HG02798 (cell line): ENCODE measurements around the gene ZSWIM6.
"Not testable (repeated sequence)": the region's sequence is repeated elsewhere in the genome, so short reads cannot be mapped to it uniquely, and the experiment has no call there.

Experiments used
- ATAC-seq: cut with Tn5 transposase; IDR thresholded peaks from one replicate; pipeline ENCODE4 v1.9.1; 2021; ENCODE audit warnings: mild to moderate bottlenecking; ENCODE audit not compliant: unreplicated experiment, poor library complexity

ZSWIM6 gene

DNA sequence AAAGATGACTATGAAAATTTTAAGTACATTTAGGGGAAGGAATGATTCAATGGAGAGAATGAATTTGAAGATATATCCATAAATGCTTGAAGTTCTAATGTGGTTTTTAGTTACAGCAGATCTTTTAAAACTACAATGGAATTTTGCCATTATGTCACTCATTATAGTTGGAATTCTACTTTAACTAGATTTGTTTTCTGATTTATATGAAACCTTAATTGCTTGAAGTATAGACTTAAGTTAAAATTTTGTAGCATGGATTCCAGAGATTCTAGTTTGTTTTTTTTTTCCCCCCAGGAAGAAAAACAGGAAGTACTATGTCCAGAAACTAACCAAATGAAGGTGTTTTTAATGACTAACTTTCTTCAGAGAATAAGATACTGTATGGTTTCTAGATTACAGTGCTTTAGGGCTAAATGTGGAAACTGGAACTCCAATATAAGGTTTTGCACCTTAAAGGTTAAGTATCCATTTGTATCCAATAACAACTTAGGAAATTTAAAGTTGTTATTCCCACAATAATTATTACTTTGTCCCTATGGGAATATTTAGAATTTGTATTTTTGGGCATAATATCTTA is 70.3 kb downstream of the ZSWIM6 start:
- no peak for ATAC-seq

- no peak for ATAC-seq
Observed at GRCh38 chr5:61402970-61403900, 71.2 kb downstream of the ZSWIM6 start.

DNA sequence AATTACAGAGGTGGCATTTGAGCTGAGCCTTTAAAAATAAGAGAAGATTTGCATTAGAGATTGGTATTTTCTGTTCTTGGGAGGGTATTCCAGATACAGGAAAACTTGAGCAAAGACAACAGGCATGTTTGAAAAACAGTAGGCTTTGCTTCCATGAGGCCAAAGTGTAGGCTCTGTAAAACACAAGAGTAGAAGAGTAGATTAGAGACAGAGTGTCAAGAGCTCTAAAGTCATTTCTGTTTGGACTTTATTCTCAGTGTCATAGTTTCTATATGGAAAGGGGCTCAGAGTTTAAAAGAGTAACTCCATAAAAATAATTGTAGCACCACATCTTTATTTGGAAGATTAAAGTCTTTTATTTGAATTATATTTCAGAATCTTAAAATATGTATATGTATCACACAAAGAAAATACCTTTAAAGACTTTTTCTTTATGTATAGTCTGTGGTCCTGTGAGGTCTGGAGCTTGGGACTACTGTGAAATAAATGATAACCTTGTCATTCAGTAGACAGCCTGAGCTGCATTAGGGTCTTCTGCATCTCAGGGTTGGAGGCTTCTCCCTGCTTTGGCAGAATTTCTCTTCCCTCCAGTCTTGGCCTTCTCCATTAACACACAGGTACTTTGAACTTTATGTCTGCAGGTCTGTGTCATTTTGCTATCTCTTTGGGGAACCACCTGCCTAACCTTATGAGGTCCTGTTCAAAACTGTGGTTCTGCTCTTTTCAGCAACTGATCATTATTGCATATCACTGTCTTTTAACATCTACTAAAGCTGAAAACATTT is 73.6 kb downstream of the ZSWIM6 start:
- no peak for ATAC-seq

DNA sequence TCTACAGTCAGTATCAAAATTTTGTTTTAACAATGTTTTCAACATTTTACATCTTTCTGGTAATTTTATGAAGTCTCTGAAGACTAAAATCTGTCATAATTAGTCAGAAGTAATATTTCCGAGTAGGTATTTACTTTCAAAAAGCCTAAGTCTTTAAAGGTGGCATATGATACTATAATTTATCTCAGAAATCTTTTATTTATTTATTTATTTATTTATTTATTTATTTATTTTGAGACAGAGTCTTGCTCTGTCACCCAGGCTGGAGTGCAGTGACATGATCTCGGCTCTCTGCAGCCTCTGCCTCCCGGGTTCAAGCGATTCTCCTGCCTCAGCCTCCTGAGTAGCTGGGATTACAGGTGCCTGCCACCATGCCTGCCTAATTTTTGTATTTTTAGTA is 74.4 kb downstream of the ZSWIM6 start:
- ATAC-seq, result not testable (repeated sequence)

GRCh38 chr5:61407706-61408270 is 75.7 kb downstream of the ZSWIM6 start:
- ATAC-seq, result no peak

GRCh38 chr5:61408476-61409168 is 76.6 kb downstream of the ZSWIM6 start:
- ATAC-seq, result peak; percentile 100

GRCh38 chr5:61409568-61409967 is 77.5 kb downstream of the ZSWIM6 start:
- ATAC-seq, result no peak

DNA sequence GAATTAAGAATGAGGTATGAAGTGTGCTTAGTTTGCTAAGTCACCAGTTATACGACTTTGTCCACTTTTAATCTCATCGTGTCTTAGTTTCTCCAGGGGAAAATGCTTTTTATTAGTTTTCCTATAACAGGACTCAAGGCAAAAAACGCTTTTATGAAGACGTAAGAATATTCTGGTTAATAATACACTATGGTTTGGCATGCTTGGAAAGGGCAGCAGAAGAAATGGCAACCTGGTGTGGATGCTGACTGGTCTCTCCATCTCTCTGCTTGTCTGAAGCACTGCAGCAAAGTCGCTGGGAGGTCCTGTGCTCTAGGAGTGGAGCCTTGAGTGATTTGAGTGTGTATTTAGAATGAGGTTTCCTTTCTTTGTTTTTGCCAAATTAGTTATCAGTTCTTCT is 78.8 kb downstream of the ZSWIM6 start:
- no peak for ATAC-seq

DNA sequence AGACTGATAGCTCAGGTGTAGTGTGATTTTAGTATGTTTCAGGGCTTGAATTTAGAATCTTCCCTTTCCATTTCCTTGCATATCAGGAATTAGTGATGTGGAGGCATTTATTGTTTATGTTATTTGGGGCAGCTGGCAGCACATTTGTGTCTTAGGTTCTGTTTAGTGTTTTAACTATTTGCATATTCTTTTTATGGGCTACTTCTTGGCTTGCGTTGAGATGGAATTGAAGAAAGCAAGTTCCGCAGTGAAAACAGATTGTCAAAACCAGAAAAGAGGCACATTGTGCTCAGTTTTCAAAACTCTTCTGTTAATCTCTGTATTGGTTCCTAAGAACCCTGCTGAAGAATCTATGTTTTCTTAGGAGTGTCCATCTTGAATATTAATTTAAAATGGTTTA is 80.3 kb downstream of the ZSWIM6 start:
- no peak for ATAC-seq

DNA sequence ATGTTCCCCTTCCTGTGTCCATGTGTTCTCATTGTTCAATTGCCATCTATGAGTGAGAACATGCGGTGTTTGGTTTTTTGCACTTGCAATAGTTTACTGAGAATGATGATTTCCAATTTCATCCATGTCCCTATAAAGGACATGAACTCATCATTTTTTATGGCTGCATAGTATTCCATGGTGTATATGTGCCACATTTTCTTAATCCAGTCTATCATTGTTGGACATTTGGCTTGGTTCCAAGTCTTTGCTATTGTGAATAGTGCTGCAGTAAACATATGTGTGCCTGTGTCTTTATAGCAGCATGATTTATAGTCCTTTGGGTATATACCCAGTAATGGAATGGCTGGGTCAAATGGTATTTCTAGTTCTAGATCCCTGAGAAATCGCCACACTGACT is 81.1 kb downstream of the ZSWIM6 start:
- not testable (repeated sequence) for ATAC-seq

DNA sequence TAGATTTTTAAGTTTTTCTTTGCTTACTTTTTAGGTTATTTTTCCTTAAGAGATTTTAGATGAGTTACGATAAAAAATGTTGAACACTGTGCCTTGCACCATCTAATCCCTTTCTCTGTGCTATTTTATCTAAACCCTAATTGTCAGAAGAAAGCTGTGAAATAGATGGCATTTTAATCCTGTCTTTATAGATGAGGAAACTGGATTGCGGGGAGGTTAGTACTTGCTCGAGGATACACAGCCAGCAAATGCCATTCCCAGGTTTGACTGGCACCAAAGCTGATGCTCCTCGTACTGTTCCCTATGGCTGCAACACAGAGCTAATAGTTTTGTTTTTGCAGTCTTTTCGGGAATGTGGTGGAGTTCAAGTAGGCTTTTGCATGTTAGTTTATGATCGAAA is 82.7 kb downstream of the ZSWIM6 start:
- no peak for ATAC-seq

GRCh38 chr5:61416010-61416409 is 84.0 kb downstream of the ZSWIM6 start:
- no peak for ATAC-seq

- no peak for ATAC-seq
Observed at GRCh38 chr5:61416420-61416819, 84.4 kb downstream of the ZSWIM6 start.

DNA sequence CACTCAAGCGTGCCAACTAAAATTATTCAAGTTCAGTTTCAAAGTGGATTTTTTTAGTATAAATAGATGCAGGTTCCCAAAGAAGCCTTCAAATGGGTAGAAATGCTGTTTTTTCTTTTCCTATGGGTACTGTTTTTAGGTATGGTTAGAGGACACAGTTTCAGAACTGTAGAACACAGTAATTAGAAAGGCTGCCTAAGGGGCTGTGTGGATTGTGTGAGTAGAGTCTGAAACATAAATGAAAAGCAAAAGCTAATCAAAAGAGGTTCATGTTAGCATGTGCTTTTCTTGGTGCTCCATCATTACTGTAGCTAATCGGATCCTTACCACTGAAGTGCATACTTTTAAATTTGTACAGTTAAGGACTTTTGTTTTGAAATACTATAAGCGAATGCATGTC is 85.3 kb downstream of the ZSWIM6 start:
- ATAC-seq, result no peak

- ATAC-seq, result no peak
Observed at GRCh38 chr5:61417851-61418250, 85.8 kb downstream of the ZSWIM6 start.

DNA sequence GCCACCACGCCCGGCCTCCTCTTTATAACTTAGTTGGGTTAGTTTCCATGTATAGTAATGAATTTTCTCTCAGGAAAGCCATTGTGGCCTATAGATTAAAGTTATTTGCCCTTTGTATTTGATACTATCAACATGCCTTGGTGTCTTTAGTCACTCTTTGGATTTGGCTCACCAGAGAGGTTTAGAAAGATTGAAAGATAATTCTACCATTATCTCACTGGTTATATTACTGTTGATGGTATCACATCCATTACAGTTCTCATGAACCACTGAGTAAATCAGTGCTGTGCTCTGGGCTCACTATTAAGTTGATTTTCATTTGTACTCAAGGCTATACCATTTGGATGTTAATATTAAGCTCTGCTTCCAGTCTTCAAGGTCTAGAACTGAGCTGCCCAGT is 87.0 kb downstream of the ZSWIM6 start:
- ATAC-seq, result no peak

- ATAC-seq, result no peak
Observed at GRCh38 chr5:61420016-61420415, 88.0 kb downstream of the ZSWIM6 start.

- ATAC-seq, result not testable (repeated sequence)
Observed at GRCh38 chr5:61421262-61421661, 89.2 kb downstream of the ZSWIM6 start.

- no peak for ATAC-seq
Observed at GRCh38 chr5:61423487-61424145, 91.6 kb downstream of the ZSWIM6 start.

GRCh38 chr5:61425918-61426317 is 93.9 kb downstream of the ZSWIM6 start:
- ATAC-seq, result no peak
